Measurements from ENCODE around the gene SNRPD2. TPM values are rescaled to one million over a fixed set of nuclear protein-coding genes. Genes with fewer than 3 reads are reported as not detected.

Gene SNRPD2
- total and polyA plus RNA-seq, 2 of the 8 experiments (the other 6 are each of a cell fraction or from before 2014, with no cell fraction given) = 645 to 759 TPM

- no peak overlapping the region for H3K14ac ChIP-seq (ENCODE audit: insufficient read length)
- TF ChIP-seq PHF8 (conservative IDR thresholded peaks at IDR 0.05; ENCODE audit: low read depth, low read length) (no peak), CHD2 (IDR thresholded peaks at IDR 0.05; ENCODE audit: low read length) (no peak), CTCF (IDR thresholded peaks at IDR 0.05; ENCODE audit: control extremely low read depth in 1 of 3, insufficient read depth in 1 of 3, low read depth in 1 of 3, low read length in 3 of 3) (peak; percentile 80 to 84 (median 84)), ASH2L (IDR thresholded peaks at IDR 0.05; ENCODE audit: low read length) (peak; percentile 1), SIN3A (conservative IDR thresholded peaks at IDR 0.05 in 1 of 2, IDR thresholded peaks at IDR 0.05 in 1 of 2; ENCODE audit: low read depth in 1 of 2, low read length in 2 of 2) (peak; percentile 51 to 56; a peak in 1 of 4 replicates), GTF2F1 (IDR thresholded peaks at IDR 0.05; ENCODE audit: borderline replicate concordance, low read depth, low read length) (0 out of 2 replicates have a peak, but pooled peaks have one; percentile 30), POLR2A (IDR thresholded peaks at IDR 0.05; ENCODE audit: control extremely low read depth in 1 of 2, low read depth in 2 of 2, low read length in 2 of 2) (0 out of 3 replicates have a peak, but pooled peaks of 1 of the 2 experiments have one; percentile 12), GABPA (IDR thresholded peaks at IDR 0.05; ENCODE audit: borderline replicate concordance, insufficient read depth, low read length) (peak; percentile 67; the same call in 1 of the 2 replicates)
Measured at GRCh38 chr19:45693106-45693788, 1.5 kb upstream of the SNRPD2 start.

More at GRCh38 chr19:45693106-45693788, 1.5 kb upstream of the SNRPD2 start:
- Histone ChIP-seq H3K9me3 (ENCODE audit: insufficient read depth in 2 of 2, low read depth in 1 of 2, low read length in 1 of 2) (no peaks in the 10 kb centered on the region), H3K4me2 (ENCODE audit: insufficient read depth in 1 of 2, low read depth in 2 of 2, low read length in 2 of 2) (peak overlapping the region; percentile 63 to 82), H3K36me3 (ENCODE audit: control insufficient read depth in 2 of 4, insufficient read depth in 4 of 4, low read length in 3 of 4) (peaks cover 8 to 30% (median 15%) of the 10 kb centered on the region in 4 experiments), H2AK5ac (ENCODE audit: low read depth, low read length) (no peak overlapping the region), H4K5ac (ENCODE audit: insufficient read length, low read depth, low read length) (no peak overlapping the region), H2BK20ac (ENCODE audit: low read length) (no peak overlapping the region; the same call in 1 of the 2 replicates), H4K91ac (replicated peaks; ENCODE audit: insufficient read length, low read length) (no peak overlapping the region), H3K9ac (replicated peaks in 1 of 4; ENCODE audit: extremely low read depth in 1 of 4, low read depth in 3 of 4, low read length in 3 of 4) (peak overlapping the region in 3 of 4 experiments; percentile 70 to 82 (median 73); a peak in 6 of 7 replicates), H2BK12ac (ENCODE audit: low read depth, low read length) (no peak overlapping the region), H3K79me1 (ENCODE audit: low read depth, low read length) (no peaks in the 10 kb centered on the region; the same call in 1 of the 2 replicates), H2BK15ac (ENCODE audit: low read length) (no peak overlapping the region), H3K4me1 (replicated peaks in 1 of 4; ENCODE audit: control insufficient read depth in 3 of 4, insufficient read depth in 4 of 4, low read length in 3 of 4) (no peaks in the 10 kb centered on the region; a peak in 1 of 7 replicates), H3K27me3 (replicated peaks in 1 of 4; ENCODE audit: control insufficient read depth in 3 of 4, extremely low read depth in 1 of 4, insufficient read depth in 3 of 4, low read length in 3 of 4) (no peaks in the 10 kb centered on the region), H3K4ac (replicated peaks; ENCODE audit: insufficient read length, low read depth, low read length) (peak overlapping the region; percentile 11), H3K23ac (ENCODE audit: insufficient read length) (no peak overlapping the region), H2BK5ac (ENCODE audit: low read depth, low read length) (peak overlapping the region; percentile 73; the same call in 1 of the 2 replicates), H3K79me2 (ENCODE audit: control insufficient read depth in 1 of 2, insufficient read depth in 2 of 2, low read length in 2 of 2) (peaks cover 0 to 25% of the 10 kb centered on the region in 2 experiments; a peak in 3 of 4 replicates), H2AFZ (ENCODE audit: low read length) (peak overlapping the region; percentile 45; the same call in 1 of the 2 replicates), H3K27ac (ENCODE audit: low read depth, low read length) (peak overlapping the region; percentile 71), H2BK120ac (replicated peaks; ENCODE audit: low read depth, low read length) (no peak overlapping the region), H3K18ac (ENCODE audit: extremely low read depth, low read length) (no peak overlapping the region; the same call in 1 of the 2 replicates), H3K4me3 (ENCODE audit: extremely low read depth in 1 of 4, insufficient read depth in 2 of 4, low read depth in 3 of 4, low read length in 4 of 4) (peak overlapping the region; percentile 73 to 89 (median 84)), H3K23me2 (ENCODE audit: low read depth, low read length) (peaks cover 3% of the 10 kb centered on the region; the same call in 1 of the 2 replicates), H4K20me1 (replicated peaks in 1 of 2; ENCODE audit: control insufficient read depth in 1 of 2, insufficient read depth in 2 of 2, low read length in 2 of 2) (peaks cover 0 to 8% of the 10 kb centered on the region in 2 experiments), H4K8ac (ENCODE audit: extremely low read depth, insufficient read depth, low read length) (peak overlapping the region; percentile 30; the same call in 1 of the 2 replicates), H3K56ac (replicated peaks; ENCODE audit: insufficient read length, low read depth, low read length) (no peak overlapping the region)
- 4% methylated on average over 22 of the region's 22 CpGs; no CpG with 5 or more reads in 1 of the 2 experiments for WGBS, 2 experiments (ENCODE audit: extremely low coverage in 1 of 2, insufficient coverage in 1 of 2, insufficient read length in 1 of 2, insufficient replicate concordance in 2 of 2, low coverage in 1 of 2, low lambda C conversion rate in 2 of 2, missing lambda C conversion rate in 1 of 2)
- DNase-seq (ENCODE audit: low read depth in 1 of 2, low spot score in 2 of 2) = peak in 1 of 2 experiments; percentile 94
- ChIA-PET CTCF (ENCODE audit: partially characterized antibody) (interaction anchor here (0.6 to 9.0 kb wide), 25 partner anchors 10 to 360 kb away, joined by 3 to 98 read pairs (median 4); no protein-coding TSS in a partner anchor), POLR2A (ENCODE audit: partially characterized antibody) (interaction anchor here (0.5 to 4.8 kb wide), 18 partner anchors 9 to 364 kb away, joined by 3 to 74 read pairs (median 6); partner anchors contain the start of genes FBXO46, SIX5 and VASP)
- no peak for FAIRE-seq

Measured in H1 (cell line).